Neural cell (in vitro differentiated cells): ENCODE data around the gene NELL2.

Experiments
- EP300 ChIP-seq: fragments of 450-650 bp; conservative IDR thresholded peaks from 2 replicates; pipeline ENCODE4 v1.6.1; 2014; ENCODE audit warnings: antibody characterized with exemption, mild to moderate bottlenecking, moderate library complexity; ENCODE audit not compliant: poor library complexity, severe bottlenecking
- EZH2 ChIP-seq: fragments of 200-600, 300-800 bp; shearing (Covaris generic), sonication (generic); IDR thresholded peaks from 2 replicates; pipeline ENCODE4 v1.6.1; 2014; ENCODE audit warnings: antibody characterized with exemption, low read length, borderline replicate concordance, mild to moderate bottlenecking; ENCODE audit not compliant: insufficient read depth, poor library complexity, severe bottlenecking
- MXI1 ChIP-seq: fragments of 450-650 bp; conservative IDR thresholded peaks from 2 replicates; pipeline ENCODE4 v1.6.1; 2014; ENCODE audit warnings: antibody characterized with exemption, mild to moderate bottlenecking; ENCODE audit not compliant: poor library complexity, severe bottlenecking
- RAD21 ChIP-seq: fragments of 450-650 bp; conservative IDR thresholded peaks from 2 replicates; pipeline ENCODE4 v1.6.1; 2014; ENCODE audit warnings: antibody characterized with exemption, mild to moderate bottlenecking, moderate library complexity
- TAF1 ChIP-seq: IDR thresholded peaks from 2 replicates; pipeline ENCODE4 v1.6.1; 2012; ENCODE audit warnings: low read depth
- TF ChIP-seq, protein P1 (sequence below): fragments of 450-650 bp; IDR thresholded peaks from 2 replicates; pipeline ENCODE4 v1.5.1; 2014; ENCODE audit warnings: antibody characterized with exemption, mild to moderate bottlenecking, moderate library complexity; ENCODE audit not compliant: poor library complexity, severe bottlenecking
- TF ChIP-seq, protein P2 (sequence below): IDR thresholded peaks from 2 replicates; pipeline ENCODE4 v1.6.1; 2012; ENCODE audit warnings: borderline replicate concordance

DNA sequence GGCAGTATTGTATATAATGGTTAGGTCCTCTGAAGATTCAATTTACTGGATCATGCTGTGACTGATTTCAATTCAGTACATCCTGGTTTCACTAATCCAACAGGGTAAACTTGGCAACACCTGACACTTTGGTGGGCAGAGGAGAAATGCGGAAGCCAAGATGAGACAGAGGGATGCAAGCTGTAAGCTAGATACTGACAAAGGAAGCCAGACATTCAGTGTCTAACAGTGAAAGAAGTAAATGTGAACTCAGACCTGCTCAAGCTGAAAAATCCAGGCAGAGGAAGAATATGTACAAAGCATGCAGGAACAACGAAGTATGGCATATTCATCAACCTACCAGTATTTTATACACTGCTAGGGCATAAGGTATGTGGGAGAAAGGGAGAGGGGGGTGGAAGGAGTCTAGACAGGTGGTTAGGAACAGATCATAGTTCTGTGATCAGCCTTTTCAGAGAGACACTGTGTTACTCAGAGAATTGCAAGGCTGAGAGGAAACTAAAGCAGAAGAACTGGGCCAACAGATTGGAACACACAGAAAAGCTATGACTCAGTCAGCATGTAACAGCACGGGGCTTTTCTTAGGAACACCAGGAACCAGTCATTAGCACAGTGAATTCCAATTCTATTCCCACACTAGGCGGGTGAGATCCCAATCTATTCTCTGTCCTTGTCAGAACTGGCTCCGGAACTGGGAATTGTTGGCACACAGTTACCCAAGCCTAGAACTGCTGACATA lies 40.3 kb downstream of the NELL2 start:
- TF ChIP-seq, protein P1, sequence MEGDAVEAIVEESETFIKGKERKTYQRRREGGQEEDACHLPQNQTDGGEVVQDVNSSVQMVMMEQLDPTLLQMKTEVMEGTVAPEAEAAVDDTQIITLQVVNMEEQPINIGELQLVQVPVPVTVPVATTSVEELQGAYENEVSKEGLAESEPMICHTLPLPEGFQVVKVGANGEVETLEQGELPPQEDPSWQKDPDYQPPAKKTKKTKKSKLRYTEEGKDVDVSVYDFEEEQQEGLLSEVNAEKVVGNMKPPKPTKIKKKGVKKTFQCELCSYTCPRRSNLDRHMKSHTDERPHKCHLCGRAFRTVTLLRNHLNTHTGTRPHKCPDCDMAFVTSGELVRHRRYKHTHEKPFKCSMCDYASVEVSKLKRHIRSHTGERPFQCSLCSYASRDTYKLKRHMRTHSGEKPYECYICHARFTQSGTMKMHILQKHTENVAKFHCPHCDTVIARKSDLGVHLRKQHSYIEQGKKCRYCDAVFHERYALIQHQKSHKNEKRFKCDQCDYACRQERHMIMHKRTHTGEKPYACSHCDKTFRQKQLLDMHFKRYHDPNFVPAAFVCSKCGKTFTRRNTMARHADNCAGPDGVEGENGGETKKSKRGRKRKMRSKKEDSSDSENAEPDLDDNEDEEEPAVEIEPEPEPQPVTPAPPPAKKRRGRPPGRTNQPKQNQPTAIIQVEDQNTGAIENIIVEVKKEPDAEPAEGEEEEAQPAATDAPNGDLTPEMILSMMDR, result no peak
- TF ChIP-seq TAF1, result no peak
- no peak for TF ChIP-seq RAD21
- TF ChIP-seq EP300, result no peak
- TF ChIP-seq EZH2, result no peak
- no peak for TF ChIP-seq MXI1
- TF ChIP-seq, protein P2, sequence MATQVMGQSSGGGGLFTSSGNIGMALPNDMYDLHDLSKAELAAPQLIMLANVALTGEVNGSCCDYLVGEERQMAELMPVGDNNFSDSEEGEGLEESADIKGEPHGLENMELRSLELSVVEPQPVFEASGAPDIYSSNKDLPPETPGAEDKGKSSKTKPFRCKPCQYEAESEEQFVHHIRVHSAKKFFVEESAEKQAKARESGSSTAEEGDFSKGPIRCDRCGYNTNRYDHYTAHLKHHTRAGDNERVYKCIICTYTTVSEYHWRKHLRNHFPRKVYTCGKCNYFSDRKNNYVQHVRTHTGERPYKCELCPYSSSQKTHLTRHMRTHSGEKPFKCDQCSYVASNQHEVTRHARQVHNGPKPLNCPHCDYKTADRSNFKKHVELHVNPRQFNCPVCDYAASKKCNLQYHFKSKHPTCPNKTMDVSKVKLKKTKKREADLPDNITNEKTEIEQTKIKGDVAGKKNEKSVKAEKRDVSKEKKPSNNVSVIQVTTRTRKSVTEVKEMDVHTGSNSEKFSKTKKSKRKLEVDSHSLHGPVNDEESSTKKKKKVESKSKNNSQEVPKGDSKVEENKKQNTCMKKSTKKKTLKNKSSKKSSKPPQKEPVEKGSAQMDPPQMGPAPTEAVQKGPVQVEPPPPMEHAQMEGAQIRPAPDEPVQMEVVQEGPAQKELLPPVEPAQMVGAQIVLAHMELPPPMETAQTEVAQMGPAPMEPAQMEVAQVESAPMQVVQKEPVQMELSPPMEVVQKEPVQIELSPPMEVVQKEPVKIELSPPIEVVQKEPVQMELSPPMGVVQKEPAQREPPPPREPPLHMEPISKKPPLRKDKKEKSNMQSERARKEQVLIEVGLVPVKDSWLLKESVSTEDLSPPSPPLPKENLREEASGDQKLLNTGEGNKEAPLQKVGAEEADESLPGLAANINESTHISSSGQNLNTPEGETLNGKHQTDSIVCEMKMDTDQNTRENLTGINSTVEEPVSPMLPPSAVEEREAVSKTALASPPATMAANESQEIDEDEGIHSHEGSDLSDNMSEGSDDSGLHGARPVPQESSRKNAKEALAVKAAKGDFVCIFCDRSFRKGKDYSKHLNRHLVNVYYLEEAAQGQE, result no peak
